WERI-Rb-1 (cell line): ENCODE data around the gene SOAT2.

Experiments used
- DNase-seq: peaks from one replicate; pipeline ENCODE4 v3.0.0-alpha.2; 2020
- H3K27ac ChIP-seq: fragments of 250-450 bp; sonication (Bioruptor Pico); 2 replicates; pipeline ENCODE4 v1.5.1; 2020; ENCODE audit warnings: mild to moderate bottlenecking, moderate library complexity
- H3K27me3 ChIP-seq: fragments of 250-450 bp; sonication (Bioruptor Pico); 2 replicates; pipeline ENCODE4 v1.5.1; 2021; ENCODE audit warnings: mild to moderate bottlenecking, low read depth, moderate library complexity; ENCODE audit not compliant: insufficient read depth, severe bottlenecking
- H3K36me3 ChIP-seq: fragments of 250-450 bp; sonication (Bioruptor Pico); 2 replicates; pipeline ENCODE4 v1.5.1; 2020; ENCODE audit warnings: mild to moderate bottlenecking, moderate library complexity
- H3K4me3 ChIP-seq: 2 replicates; pipeline ENCODE4 v1.5.1; 2011; ENCODE audit warnings: low read depth, mild to moderate bottlenecking, control low read depth, low read length
- H3K9me3 ChIP-seq: fragments of 250-450 bp; sonication (Bioruptor Pico); 2 replicates; pipeline ENCODE4 v1.5.1; 2021; ENCODE audit warnings: mild to moderate bottlenecking, moderate library complexity; ENCODE audit not compliant: severe bottlenecking
- CTCF ChIP-seq: IDR thresholded peaks from 2 replicates; pipeline ENCODE4 v1.5.1; 2011; ENCODE audit warnings: low read depth, mild to moderate bottlenecking, control low read depth, inconsistent platforms, low read length

SOAT2 gene

DNA sequence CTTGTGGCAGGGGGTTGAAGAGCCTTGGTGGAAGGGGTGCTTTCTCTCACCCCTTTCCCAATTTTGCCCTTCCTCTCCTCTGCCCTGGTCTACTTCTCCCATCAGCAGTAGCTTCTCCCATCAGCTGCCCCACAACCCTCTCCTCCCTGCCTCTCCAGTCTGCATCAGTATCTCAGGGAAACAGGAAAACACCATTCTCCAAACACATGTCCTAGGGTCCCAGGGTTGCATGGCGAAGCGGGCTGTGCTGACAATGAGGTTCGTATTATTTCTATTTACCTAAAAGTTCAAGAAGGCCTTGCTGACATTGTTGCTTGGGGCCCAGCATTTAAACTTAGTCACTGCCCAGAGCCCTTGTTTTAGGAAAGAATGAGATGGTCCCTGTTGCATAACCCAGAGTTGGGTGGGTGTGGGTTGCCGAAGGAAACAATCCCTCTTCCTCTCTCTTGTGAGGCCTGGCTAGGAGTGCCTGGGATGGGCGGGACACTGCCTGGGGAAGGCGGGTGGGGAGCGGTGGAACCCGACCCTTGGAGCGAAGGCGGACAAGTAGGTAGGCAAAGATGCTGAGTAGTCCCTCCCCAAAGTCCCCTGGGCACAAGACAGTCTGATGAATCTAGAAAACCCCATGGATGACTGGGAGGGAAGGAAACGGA, 7.1 kb upstream of the SOAT2 start:
- DNase-seq, result no peak
- H3K27ac ChIP-seq, result no peak overlapping the region

GRCh38 chr12:53096759-53097158, 6.5 kb upstream of the SOAT2 start:
- no peaks in the 10 kb centered on the region for H3K9me3 ChIP-seq
- H3K27me3 ChIP-seq, result peaks cover 29% of the 10 kb centered on the region
- no peaks in the 10 kb centered on the region for H3K36me3 ChIP-seq
- DNase-seq, result no peak
- no peak overlapping the region for H3K27ac ChIP-seq
- H3K4me3 ChIP-seq, result no peak overlapping the region
- TF ChIP-seq CTCF, result no peak

More for the DNA sequence above, 7.1 kb upstream of the SOAT2 start:
- H3K9me3 ChIP-seq, result no peaks in the 10 kb centered on the region
- no peak overlapping the region for H3K4me3 ChIP-seq
- peaks cover 29% of the 10 kb centered on the region for H3K27me3 ChIP-seq
- H3K36me3 ChIP-seq, result no peaks in the 10 kb centered on the region
- TF ChIP-seq CTCF, result no peak

DNA sequence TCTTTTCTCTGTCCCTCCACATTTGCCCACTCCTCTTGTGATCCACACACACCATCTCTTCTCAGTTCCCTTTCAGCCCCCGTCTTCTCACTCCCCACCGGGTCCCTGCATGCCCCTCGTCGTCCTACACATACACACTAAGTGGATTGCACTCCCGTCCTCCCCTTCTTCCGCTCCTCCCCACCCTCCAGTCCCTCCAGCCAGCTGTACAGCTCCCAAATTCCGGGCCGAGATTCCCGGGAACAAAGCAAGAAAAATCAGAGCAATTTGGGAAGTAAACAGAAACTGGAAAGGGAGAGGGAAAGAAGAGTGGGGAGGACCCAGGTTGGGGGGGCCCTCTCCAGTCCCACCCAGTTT, 6.1 kb upstream of the SOAT2 start:
- no peak for TF ChIP-seq CTCF
- no peaks in the 10 kb centered on the region for H3K9me3 ChIP-seq
- no peaks in the 10 kb centered on the region for H3K36me3 ChIP-seq
- H3K27me3 ChIP-seq, result peaks cover 29% of the 10 kb centered on the region
- no peak overlapping the region for H3K27ac ChIP-seq
- no peak for DNase-seq
- H3K4me3 ChIP-seq, result peak overlapping the region; percentile 75

- H3K27me3 ChIP-seq, result peaks cover 29% of the 10 kb centered on the region
- peak within 1 kb of the TSS; percentile 75 for H3K4me3 ChIP-seq
- no peaks in the 10 kb centered on the region for H3K36me3 ChIP-seq
- H3K9me3 ChIP-seq, result no peaks in the 10 kb centered on the region
- DNase-seq, result peak; percentile 54
- H3K27ac ChIP-seq, result no peak within 1 kb of the TSS
- no peak for TF ChIP-seq CTCF
Observed at GRCh38 chr12:53097564-53098353, 5.5 kb upstream of the SOAT2 start, which contains the start of gene IGFBP6. Gene IGFBP6, plus strand, starts transcription at chr12:53097667. Its CDS starts 51 bp downstream, at chr12:53097718.

GRCh38 chr12:53098354-53098981, 4.8 kb upstream of the SOAT2 start:
- TF ChIP-seq CTCF, result no peak

More at GRCh38 chr12:53098354-53098981, 4.8 kb upstream of the SOAT2 start:
- Histone ChIP-seq H3K9me3 (no peaks in the 10 kb centered on the region), H3K36me3 (no peaks in the 10 kb centered on the region), H3K27ac (no peak overlapping the region), H3K4me3 (peak overlapping the region; percentile 75), H3K27me3 (peaks cover 29% of the 10 kb centered on the region)
- no peak for DNase-seq
